A549 treated with Hydrocortisone at 1 μM for 4 hours (cell line): ENCODE data around the gene RAB6A. TPM values are rescaled to one million over a fixed set of nuclear protein-coding genes. Genes with fewer than 3 reads are reported as not detected.

Experiments
- total RNA-seq: library from RNA; stranded (reverse); fragments of 200-300 nt; extraction: Qiagen RNA extraction; gene quantifications from 5 replicates; pipeline ENCODE4 v1.2.3, GENCODE V29; 2022

Gene RAB6A
- total RNA-seq, result 50.9 to 73.7 TPM (median 63.8 TPM) in 5 replicates

DNA sequence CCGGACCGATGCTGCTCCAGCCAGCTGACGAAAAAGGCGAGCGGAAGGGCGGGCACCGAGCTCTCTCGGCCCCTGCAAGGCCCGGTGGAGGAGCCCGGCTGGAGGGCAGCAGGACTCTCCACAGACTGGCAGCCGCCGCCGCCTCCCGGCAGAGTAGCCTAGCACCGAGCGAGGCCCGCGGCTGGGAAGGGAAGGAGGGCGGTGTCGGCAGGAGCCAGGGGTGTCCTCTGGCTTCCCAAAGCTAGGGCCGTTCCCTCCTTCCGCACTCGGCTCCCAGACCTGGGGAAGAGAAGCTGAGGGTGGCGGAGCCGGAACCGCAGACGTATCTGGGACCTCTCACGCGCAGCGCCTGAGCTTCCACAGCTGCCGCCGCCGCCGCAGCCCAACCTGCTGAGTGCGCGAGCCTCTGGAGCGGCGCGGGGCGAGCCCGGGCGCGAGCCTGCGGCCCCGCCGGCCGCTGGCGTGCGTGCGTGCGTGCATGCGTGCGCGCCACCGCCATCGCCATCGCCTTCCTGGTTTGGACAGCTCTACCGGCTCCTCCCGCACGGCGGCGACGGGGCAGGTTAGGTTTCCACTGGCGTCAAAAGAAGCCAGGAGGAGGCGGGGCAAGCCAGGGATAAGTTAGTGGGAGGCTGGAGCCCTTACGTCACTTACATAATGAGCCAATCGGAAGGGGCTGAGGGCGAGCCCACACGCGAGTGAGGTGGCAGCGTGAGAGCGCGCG lies at the start of gene RAB6A:
Gene RAB6A, minus strand, starts transcription at position 396 of the 724 bp plus-strand sequence. CDS start 439 bp downstream, outside the sequence.

DNA sequence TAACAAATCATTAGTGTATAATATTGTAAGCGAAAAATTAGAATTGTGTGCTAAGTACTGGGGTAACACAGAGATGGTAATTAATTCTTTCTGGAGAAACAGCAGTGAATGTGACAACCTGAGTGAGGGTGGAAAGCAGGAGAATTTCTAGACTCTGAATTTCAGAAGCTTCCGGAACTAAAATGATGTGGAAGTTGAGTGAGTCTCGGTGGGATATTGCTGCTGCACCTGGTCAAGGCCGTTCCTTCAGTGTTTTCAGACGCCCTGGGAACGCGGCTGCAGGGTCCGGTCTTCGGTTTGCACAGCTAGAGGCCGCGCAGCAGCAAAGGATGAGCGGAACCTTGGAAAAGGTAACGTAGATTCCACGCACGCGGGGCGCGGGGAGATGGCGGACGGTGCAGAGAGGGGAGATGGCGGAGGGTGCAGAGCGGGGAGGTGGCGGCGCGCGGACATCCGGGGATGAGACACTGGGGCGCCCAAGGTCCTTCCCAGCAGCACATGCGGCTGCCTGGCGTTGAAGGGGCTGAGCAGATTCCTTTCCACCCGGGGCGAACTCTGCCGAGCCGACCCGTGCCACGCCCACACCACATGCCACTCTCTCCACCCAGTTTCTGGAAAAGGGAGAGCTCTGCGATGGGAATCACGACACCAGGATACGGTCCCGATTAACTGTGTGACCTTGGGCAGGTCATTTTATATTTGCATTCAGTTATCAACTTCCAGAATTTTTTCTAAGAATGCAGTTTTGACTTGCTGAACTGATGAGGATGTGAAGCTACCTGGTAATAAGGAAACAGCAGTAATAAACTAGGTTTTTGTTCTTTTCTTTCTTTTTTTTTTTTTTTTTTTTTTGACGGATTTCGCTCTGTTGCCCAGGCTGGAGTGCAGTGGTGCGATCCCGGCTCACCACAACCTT lies 27.0 kb upstream of the RAB6A start, which contains the start of gene MRPL48:
Gene MRPL48, plus strand, starts transcription at position 232 of the 916 bp plus-strand sequence. Its CDS starts 98 bp downstream, at position 330.

DNA sequence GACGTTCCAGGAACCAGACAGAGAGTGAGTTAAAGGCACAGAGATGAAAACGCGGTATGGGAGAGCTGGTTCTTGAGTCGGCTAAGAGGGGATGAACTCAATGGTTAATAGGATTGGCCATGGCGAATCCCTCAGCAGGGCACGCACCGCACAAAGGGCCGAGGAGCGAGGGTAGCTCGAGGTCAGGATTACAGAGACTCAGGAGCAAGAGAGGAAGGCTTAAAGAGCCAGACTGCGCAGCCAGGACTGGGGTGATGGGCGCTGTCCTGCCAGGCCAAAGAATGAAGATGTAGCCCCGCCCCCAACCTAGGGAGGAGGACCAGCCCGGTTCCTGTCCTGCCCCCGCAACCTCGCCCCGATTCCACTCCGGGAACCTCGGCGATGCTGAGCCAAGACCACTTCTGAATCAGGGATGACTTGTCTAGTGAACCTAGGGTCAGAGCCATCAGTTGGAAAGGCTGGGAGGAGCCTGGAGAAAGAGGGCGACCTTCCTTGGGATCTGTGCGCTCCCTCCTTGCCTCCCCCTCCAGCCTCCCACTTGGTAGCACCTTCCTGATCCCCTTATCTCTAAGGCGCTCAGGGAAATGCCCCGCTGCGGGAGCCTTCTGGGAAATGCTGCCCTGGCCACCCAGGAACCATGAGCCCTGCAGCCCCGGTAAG lies 114.8 kb downstream of the RAB6A start, which contains the start of gene PLEKHB1:
Gene PLEKHB1, plus strand, starts transcription at position 610 of the 660 bp plus-strand sequence. Its CDS starts 28 bp downstream, at position 638.

Other genes with a start within 250 kb of the RAB6A start
- gene FAM168A, start 163.0 kb downstream of the RAB6A start, total RNA-seq, result 10.4 to 16.1 TPM (median 14.3 TPM) in 5 replicates
- gene PLEKHB1, start 114.5 kb downstream of the RAB6A start, total RNA-seq, result 0.44 to 1.3 TPM (median 1.2 TPM) in 5 replicates
- 46.9 to 58.6 TPM (median 48.8 TPM) in 5 replicates for gene MRPL48, start 26.8 kb upstream of the RAB6A start, total RNA-seq
- 117 to 137 TPM (median 128 TPM) in 5 replicates for gene COA4, start 115.8 kb upstream of the RAB6A start, total RNA-seq
- gene PAAF1, start 115.9 kb upstream of the RAB6A start, total RNA-seq, result 11.7 to 12.5 TPM (median 11.9 TPM) in 5 replicates
- 0.47 to 0.87 TPM (median 0.68 TPM) in 5 replicates for gene DNAJB13, start 190.0 kb upstream of the RAB6A start, total RNA-seq
- 82.4 to 114 TPM (median 86.2 TPM) in 5 replicates for gene UCP2, start 221.8 kb upstream of the RAB6A start, total RNA-seq
- 0.89 to 2.0 TPM (median 1.2 TPM) in 5 replicates for gene UCP3, start 248.0 kb upstream of the RAB6A start, total RNA-seq